HFFc6 (cell line): ENCODE data around the gene WDR41. TPM values are rescaled to one million over a fixed set of nuclear protein-coding genes. Genes with fewer than 3 reads are reported as not detected.

Experiments used
- DNase-seq: peaks from one replicate; pipeline ENCODE4 v3.0.0-alpha.2; 2018
- H3K27ac Mint-ChIP-seq: 2 replicates; pipeline ENCODE4 v1.8.0; 2020; ENCODE audit warnings: mild to moderate bottlenecking, mixed read lengths
- H3K27me3 Mint-ChIP-seq: 2 replicates; pipeline ENCODE4 v1.8.0; 2021; ENCODE audit warnings: mild to moderate bottlenecking, moderate library complexity, mixed read lengths; ENCODE audit not compliant: insufficient read depth
- H3K36me3 Mint-ChIP-seq: 2 replicates; pipeline ENCODE4 v1.8.0; 2021; ENCODE audit warnings: low read depth, mixed read lengths
- H3K4me1 Mint-ChIP-seq: 2 replicates; pipeline ENCODE4 v1.8.0; 2020; ENCODE audit warnings: low read depth, mixed read lengths
- H3K4me3 Mint-ChIP-seq: 2 replicates; pipeline ENCODE4 v1.8.0; 2020; ENCODE audit warnings: mild to moderate bottlenecking, moderate library complexity, mixed read lengths
- H3K9me3 Mint-ChIP-seq: 2 replicates; pipeline ENCODE4 v1.8.0; 2020; ENCODE audit warnings: mild to moderate bottlenecking, mixed read lengths
- CTCF ChIP-seq: fragments of 200-600 bp; sonication (generic); IDR thresholded peaks from 2 replicates; pipeline ENCODE4 v1.5.0; 2021; ENCODE audit warnings: antibody characterized with exemption, mild to moderate bottlenecking
- total RNA-seq, 6 experiments: library from RNA; stranded (reverse); fragmentation: NEBNext Ultra II Directional; extraction: Animal tissue kit (Norgen Biotek cat#: 25700); gene quantifications; 2 replicates in 1 of 6; 3 replicates in 5 of 6; pipeline ENCODE4 v1.2.3, GENCODE V29; 2021

WDR41 gene
- total RNA-seq, 6 experiments from 2014 or later = 50.1 to 63.5 (median 56.8) TPM

GRCh38 chr5:77418162-77418561 lies 74.0 kb downstream of the WDR41 start:
- DNase-seq = no peak
- TF ChIP-seq CTCF = no peak
- H3K36me3 Mint-ChIP-seq = peaks cover 8% of the 10 kb centered on the region
- peaks cover 16% of the 10 kb centered on the region for H3K4me1 Mint-ChIP-seq
- peaks cover 3% of the 10 kb centered on the region; the same call in 1 of the 2 replicates for H3K9me3 Mint-ChIP-seq
- no peak overlapping the region; the same call in 1 of the 2 replicates for H3K4me3 Mint-ChIP-seq
- H3K27me3 Mint-ChIP-seq = peaks cover 37% of the 10 kb centered on the region
- H3K27ac Mint-ChIP-seq = no peak overlapping the region

GRCh38 chr5:77413049-77413448 lies 79.1 kb downstream of the WDR41 start:
- no peak for DNase-seq
- Mint-ChIP-seq H3K9me3 (no peaks in the 10 kb centered on the region), H3K27me3 (peaks cover 37% of the 10 kb centered on the region), H3K4me1 (peaks cover under 1% of the 10 kb centered on the region; the same call in 1 of the 2 replicates), H3K4me3 (no peak overlapping the region), H3K27ac (no peak overlapping the region), H3K36me3 (no peaks in the 10 kb centered on the region)
- no peak for TF ChIP-seq CTCF

DNA sequence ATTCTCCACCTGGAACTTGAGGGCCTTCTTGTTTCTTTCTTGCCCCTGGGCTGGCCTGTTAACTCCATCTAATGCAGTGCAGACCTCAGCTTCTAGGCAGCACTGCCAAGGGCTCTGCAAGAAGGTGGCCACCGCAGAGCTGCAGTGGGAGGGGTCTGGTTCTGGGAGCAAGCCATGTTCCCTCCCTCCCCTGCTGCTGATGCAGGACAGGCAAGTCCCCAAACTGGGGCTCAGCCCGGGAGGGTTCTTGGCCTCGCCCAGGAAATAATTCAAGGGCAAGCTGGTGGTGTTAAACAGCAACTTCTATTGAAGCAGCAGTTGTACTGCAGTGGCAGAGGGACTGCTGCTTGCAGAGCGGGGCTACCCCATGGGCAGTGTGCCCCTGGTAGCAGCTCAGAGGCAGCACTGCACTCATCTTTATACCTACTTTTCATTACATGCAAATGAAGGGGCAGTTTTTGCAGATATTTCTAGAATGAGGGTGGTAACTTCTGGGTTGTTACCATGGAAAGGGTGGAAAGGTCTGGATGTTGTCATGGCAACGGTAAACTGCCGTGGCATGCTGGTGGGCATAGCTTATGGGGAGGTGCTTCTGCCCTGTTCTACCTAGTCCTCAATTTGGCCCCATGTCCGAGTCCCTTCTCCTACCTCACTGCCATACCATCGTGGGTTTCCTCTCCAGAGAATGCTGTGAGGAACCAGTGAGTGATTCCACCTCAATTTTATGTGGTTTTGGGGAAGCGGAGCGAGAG lies 82.1 kb downstream of the WDR41 start:
- no peak for DNase-seq
- no peak overlapping the region for H3K4me3 Mint-ChIP-seq
- no peaks in the 10 kb centered on the region for H3K36me3 Mint-ChIP-seq
- no peaks in the 10 kb centered on the region for H3K9me3 Mint-ChIP-seq
- no peak for TF ChIP-seq CTCF
- H3K27ac Mint-ChIP-seq = no peak overlapping the region
- peaks cover 34% of the 10 kb centered on the region for H3K27me3 Mint-ChIP-seq
- H3K4me1 Mint-ChIP-seq = no peaks in the 10 kb centered on the region

DNA sequence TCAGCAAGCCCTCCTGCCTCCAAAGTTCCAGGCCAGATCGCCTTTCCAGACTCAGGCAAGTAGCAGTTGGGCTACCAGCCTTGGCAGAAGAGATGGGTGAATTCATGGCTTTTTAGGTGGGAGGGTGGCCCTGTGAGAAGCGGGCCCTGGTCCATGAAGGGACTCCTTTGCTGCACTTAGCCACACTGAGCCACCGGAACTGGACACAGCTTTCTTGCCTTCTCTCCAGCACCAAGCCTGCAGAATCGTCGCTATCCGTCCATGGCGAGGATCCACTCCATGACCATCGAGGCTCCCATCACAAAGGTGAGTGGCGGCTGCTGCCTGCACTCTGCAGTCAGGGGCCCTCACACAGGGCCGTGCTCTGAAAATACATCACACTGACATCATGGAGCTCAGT lies 85.0 kb downstream of the WDR41 start:
- no peaks in the 10 kb centered on the region for H3K36me3 Mint-ChIP-seq
- H3K4me3 Mint-ChIP-seq = no peak overlapping the region
- no peaks in the 10 kb centered on the region for H3K4me1 Mint-ChIP-seq
- no peaks in the 10 kb centered on the region for H3K9me3 Mint-ChIP-seq
- no peak for DNase-seq
- peaks cover 19% of the 10 kb centered on the region for H3K27me3 Mint-ChIP-seq
- H3K27ac Mint-ChIP-seq = no peak overlapping the region
- TF ChIP-seq CTCF = no peak

- H3K27ac Mint-ChIP-seq = no peak overlapping the region
- no peak for DNase-seq
- no peak overlapping the region for H3K4me3 Mint-ChIP-seq
- H3K9me3 Mint-ChIP-seq = no peaks in the 10 kb centered on the region
- no peak for TF ChIP-seq CTCF
- peaks cover 8% of the 10 kb centered on the region for H3K27me3 Mint-ChIP-seq
- H3K36me3 Mint-ChIP-seq = no peaks in the 10 kb centered on the region
- peaks cover 9% of the 10 kb centered on the region; the same call in 1 of the 2 replicates for H3K4me1 Mint-ChIP-seq
Observed at GRCh38 chr5:77402796-77403195, 89.3 kb downstream of the WDR41 start.
